Measurements from ENCODE around the gene DCHS2.

DCHS2 gene

GRCh38 chr4:154319736-154320135, 171.9 kb downstream of the DCHS2 start:
- H3K4me3 ChIP-seq (ENCODE audit: low read depth, low read length), result no peak overlapping the region
- DNase-seq (ENCODE audit: low read depth), result no peak
- TF ChIP-seq CTCF (IDR thresholded peaks at IDR 0.05; ENCODE audit: low read depth, low read length, missing control alignments), result no peak

- no peak overlapping the region for H3K4me3 ChIP-seq (ENCODE audit: low read depth, low read length)
- no peak for TF ChIP-seq CTCF (IDR thresholded peaks at IDR 0.05; ENCODE audit: low read depth, low read length, missing control alignments)
- no peak for DNase-seq (ENCODE audit: low read depth)
These were observed 174.2 kb downstream of the DCHS2 start for GRCh38 chr4:154317201-154317999.

GRCh38 chr4:154315741-154316140, 175.9 kb downstream of the DCHS2 start:
- DNase-seq (ENCODE audit: low read depth), result no peak
- no peak overlapping the region for H3K4me3 ChIP-seq (ENCODE audit: low read depth, low read length)
- TF ChIP-seq CTCF (IDR thresholded peaks at IDR 0.05; ENCODE audit: low read depth, low read length, missing control alignments), result no peak

DNA sequence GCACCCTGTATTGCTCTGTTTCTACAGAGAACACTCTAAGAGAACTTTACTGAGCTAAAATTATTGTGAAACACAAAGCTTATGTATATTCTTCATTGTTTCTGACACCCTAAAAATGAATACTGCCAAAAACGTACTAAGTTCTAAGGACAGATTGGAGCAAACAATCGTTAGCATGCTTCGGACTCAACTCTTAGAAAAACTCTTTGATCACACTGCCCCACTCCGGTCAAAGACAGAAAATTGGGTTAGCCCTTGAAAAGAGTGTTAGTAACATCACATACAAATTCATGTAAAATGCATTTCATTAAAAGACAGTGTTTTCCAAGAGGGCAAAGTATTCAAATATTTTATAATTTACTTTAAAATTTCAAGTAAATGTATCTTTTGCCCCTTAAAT, 177.4 kb downstream of the DCHS2 start:
- no peak overlapping the region for H3K4me3 ChIP-seq (ENCODE audit: low read depth, low read length)
- DNase-seq (ENCODE audit: low read depth), result no peak
- peak; percentile 1 for TF ChIP-seq CTCF (IDR thresholded peaks at IDR 0.05; ENCODE audit: low read depth, low read length, missing control alignments)

DNA sequence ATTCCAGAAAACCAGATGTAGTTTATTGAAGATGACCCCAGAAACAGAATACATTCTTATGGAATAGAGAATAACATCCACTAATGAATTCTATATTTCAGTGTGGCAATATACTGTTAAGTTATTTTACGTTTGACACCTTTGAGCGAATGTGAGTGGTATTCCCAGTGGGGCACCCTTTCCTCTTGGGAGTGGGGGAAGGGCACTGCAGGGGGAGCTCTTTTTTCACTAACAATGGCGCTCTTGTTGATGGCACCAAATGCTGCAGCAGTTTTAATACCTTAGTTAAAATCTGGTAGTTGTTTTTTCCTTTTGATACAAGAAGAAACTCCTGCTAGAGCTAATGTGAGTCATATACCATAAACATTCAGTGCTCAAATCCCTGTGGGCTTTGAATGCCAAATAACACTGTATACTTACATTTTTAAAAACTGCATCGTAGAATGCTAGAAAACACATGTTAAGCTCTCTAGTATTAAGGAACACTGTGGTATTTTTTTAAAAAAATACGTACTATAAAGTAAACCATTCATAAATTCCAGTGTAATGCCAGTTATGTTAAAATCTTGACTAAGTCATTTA, 178.5 kb downstream of the DCHS2 start:
- DNase-seq (ENCODE audit: low read depth), result no peak
- no peak for TF ChIP-seq CTCF (IDR thresholded peaks at IDR 0.05; ENCODE audit: low read depth, low read length, missing control alignments)
- no peak overlapping the region for H3K4me3 ChIP-seq (ENCODE audit: low read depth, low read length)

DNA sequence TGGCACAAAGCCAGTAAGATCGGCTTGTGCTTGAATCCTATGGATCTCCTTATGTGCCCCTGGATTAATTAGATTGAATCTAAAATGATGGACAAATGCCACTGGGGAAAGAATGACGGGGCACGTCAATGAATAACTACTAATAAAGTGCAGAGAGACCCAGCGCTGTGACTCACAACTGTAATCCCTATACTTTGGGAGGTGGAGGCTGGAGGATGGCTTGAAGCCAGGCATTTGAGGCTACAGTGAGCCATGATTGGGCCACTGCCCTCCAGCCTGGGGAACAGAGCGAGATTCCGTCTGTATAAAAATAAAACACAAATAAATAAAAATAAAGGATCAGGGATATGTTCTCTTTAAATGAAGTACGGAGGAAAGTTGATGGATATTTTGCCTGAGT, 179.4 kb downstream of the DCHS2 start:
- no peak overlapping the region for H3K4me3 ChIP-seq (ENCODE audit: low read depth, low read length)
- TF ChIP-seq CTCF (IDR thresholded peaks at IDR 0.05; ENCODE audit: low read depth, low read length, missing control alignments), result no peak
- no peak for DNase-seq (ENCODE audit: low read depth)

DNA sequence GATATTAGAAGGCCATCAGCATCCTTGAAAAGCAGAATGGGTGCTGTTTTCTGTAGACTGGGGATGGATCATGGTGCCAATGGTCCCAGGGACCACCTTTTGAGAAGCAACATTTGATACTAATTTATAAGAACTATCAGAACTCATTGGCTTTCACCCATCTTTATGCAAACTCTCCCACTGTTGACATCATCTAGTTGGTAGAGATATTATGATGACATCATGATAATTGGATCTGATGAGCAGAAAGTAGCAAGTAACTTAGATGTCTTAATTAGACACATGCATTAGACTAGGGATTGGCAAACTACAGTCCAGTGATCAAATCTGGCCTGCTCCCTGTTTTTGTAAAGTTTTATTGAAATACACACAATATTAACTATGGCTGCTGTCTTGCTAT, 181.0 kb downstream of the DCHS2 start:
- TF ChIP-seq CTCF (IDR thresholded peaks at IDR 0.05; ENCODE audit: low read depth, low read length, missing control alignments), result no peak
- no peak overlapping the region for H3K4me3 ChIP-seq (ENCODE audit: low read depth, low read length)
- no peak for DNase-seq (ENCODE audit: low read depth)

Measured in GM12864 (cell line).